MCF 10A (cell line): ENCODE results near the gene ADAM17. TPM values are rescaled to one million over a fixed set of nuclear protein-coding genes. Genes with fewer than 3 reads are reported as not detected.

ENCODE experiments used
- BruUV-seq: library from RNA; stranded (reverse); fragments of 400-500 nt; replicated peaks from 2 replicates; lab custom pipeline; 2021; lab: Mats Ljungman, UMichigan
- CTCF ChIA-PET: fragments of 300-600 bp; sonication (Branson Sonifier 250); formaldehyde crosslinking; extraction: SDS; loops from one replicate; lab custom pipeline; 2021; ENCODE audit warnings: antibody characterized with exemption, inconsistent platforms; lab: Yijun Ruan, JAX
- POLR2A ChIA-PET: fragments of 300-600, 350-650 bp; sonication (Branson Sonifier 250); formaldehyde crosslinking; extraction: SDS; loops from one replicate; lab custom pipeline; 2020; ENCODE audit warnings: antibody characterized with exemption, inconsistent platforms; lab: Yijun Ruan, JAX
- DNase-seq: peaks from one replicate; pipeline ENCODE4 v3.0.0-alpha.2; 2018; ENCODE audit not compliant: unreplicated experiment
- H3K27ac Mint-ChIP-seq: one replicate; pipeline ENCODE4 v1.8.0; 2022; ENCODE audit warnings: mild to moderate bottlenecking, low read depth, mixed read lengths; ENCODE audit not compliant: unreplicated experiment
- H3K27me3 Mint-ChIP-seq: one replicate; pipeline ENCODE4 v1.8.0; 2022; ENCODE audit warnings: mixed read lengths; ENCODE audit not compliant: insufficient read depth, unreplicated experiment
- H3K36me3 Mint-ChIP-seq: one replicate; pipeline ENCODE4 v1.8.0; 2022; ENCODE audit warnings: mild to moderate bottlenecking, moderate library complexity, mixed read lengths; ENCODE audit not compliant: insufficient read depth, unreplicated experiment
- H3K4me1 Mint-ChIP-seq: one replicate; pipeline ENCODE4 v1.8.0; 2022; ENCODE audit warnings: mixed read lengths; ENCODE audit not compliant: insufficient read depth, unreplicated experiment
- H3K4me3 Mint-ChIP-seq: one replicate; pipeline ENCODE4 v1.8.0; 2022; ENCODE audit warnings: mild to moderate bottlenecking, moderate library complexity, mixed read lengths; ENCODE audit not compliant: unreplicated experiment
- H3K9me3 Mint-ChIP-seq: one replicate; pipeline ENCODE4 v1.8.0; 2022; ENCODE audit warnings: mixed read lengths; ENCODE audit not compliant: unreplicated experiment
- CTCF ChIP-seq: fragments of 200-600 bp; IDR thresholded peaks from one replicate; pipeline ENCODE4 v1.8.0; 2022; ENCODE audit warnings: antibody characterized with exemption, mild to moderate bottlenecking; ENCODE audit not compliant: unreplicated experiment
- intact Hi-C: fragments of 100-400 bp; cut with micrococcal nuclease; formaldehyde crosslinking; loops from 2 replicates; pipeline ENCODE4 v1.14.1; 2022
- total RNA-seq: library from RNA; stranded (reverse); gene quantifications from 2 replicates; pipeline ENCODE4 v1.2.3, GENCODE V29; 2022

The ADAM17 gene
- total RNA-seq, 1 experiment from 2014 or later: 44.3 TPM

DNA sequence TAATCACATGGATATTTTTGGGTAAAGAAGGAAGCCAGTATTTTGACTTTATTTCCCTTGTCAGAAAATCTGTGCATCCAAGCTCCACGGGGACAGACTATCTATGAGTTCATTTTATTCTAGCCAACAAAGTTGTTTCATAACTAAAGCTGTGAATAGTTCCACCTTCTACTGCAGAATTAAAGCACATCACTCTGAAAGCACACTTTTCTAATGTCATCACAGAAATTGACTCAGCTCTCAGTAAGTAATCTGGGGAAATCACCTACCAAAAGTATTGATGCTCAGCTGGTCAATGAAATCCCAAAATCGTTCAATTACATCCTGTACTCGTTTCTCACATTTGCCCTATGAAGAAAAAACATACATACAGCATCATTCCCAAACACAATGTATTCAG is 62.2 kb downstream of the ADAM17 start:
- intact Hi-C loops: no loop called here
- TF ChIP-seq CTCF: no peak
- Mint-ChIP-seq H3K27ac (no peak overlapping the region), H3K4me3 (no peak overlapping the region), H3K36me3 (peaks cover 93% of the 10 kb centered on the region), H3K9me3 (no peaks in the 10 kb centered on the region), H3K4me1 (no peaks in the 10 kb centered on the region), H3K27me3 (no peaks in the 10 kb centered on the region)
- BruUV-seq: no TSS peak
- DNase-seq: no peak
- POLR2A ChIA-PET: interaction anchor here (0.6 to 2.1 kb wide), 6 partner anchors 10 to 1108 kb away, joined by 3 to 6 read pairs (median 3); partner anchors contain the start of gene ADAM17
- CTCF ChIA-PET: no interaction called here

- H3K27ac Mint-ChIP-seq: no peak overlapping the region
- peaks cover 93% of the 10 kb centered on the region for H3K36me3 Mint-ChIP-seq
- intact Hi-C loops: no loop called here
- ChIA-PET CTCF (no interaction called here), POLR2A (interaction anchor here (0.6 to 2.1 kb wide), 5 partner anchors 9 to 151 kb away, joined by 3 to 6 read pairs (median 4); partner anchors contain the start of gene ADAM17)
- no peaks in the 10 kb centered on the region for H3K27me3 Mint-ChIP-seq
- no TSS peak for BruUV-seq
- DNase-seq: no peak
- no peaks in the 10 kb centered on the region for H3K9me3 Mint-ChIP-seq
- H3K4me1 Mint-ChIP-seq: no peaks in the 10 kb centered on the region
- H3K4me3 Mint-ChIP-seq: no peak overlapping the region
- no peak for TF ChIP-seq CTCF
These were observed 62.7 kb downstream of the ADAM17 start for GRCh38 chr2:9492927-9493326.

DNA sequence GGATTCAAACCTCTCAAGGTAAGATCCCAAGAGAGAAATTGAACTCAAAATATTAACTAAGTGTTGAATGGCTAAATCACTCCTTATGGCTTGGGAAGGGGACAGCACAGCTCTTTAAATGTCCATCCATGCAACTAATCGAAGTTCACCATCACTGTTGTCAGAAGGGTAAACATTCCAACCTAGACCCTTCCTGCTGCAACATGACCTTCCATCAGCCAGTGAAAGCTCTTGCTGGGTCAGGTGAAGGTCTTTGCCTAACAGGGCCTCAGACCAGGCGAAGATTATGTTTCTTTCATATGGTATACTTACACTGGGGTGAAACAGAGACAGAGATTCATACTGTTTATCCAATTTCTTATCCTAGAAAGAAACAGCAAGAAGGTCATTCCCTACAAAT is 64.8 kb downstream of the ADAM17 start:
- Mint-ChIP-seq H3K36me3 (peaks cover 93% of the 10 kb centered on the region), H3K9me3 (no peaks in the 10 kb centered on the region), H3K4me3 (no peak overlapping the region), H3K27me3 (no peaks in the 10 kb centered on the region), H3K27ac (no peak overlapping the region), H3K4me1 (no peaks in the 10 kb centered on the region)
- intact Hi-C loops: no loop called here
- no TSS peak for BruUV-seq
- DNase-seq: no peak
- ChIA-PET CTCF (interaction anchor here (0.7 to 1.4 kb wide), 3 partner anchors 15 to 279 kb away, joined by 3 to 4 read pairs (median 3); no protein-coding TSS in a partner anchor), POLR2A (interaction anchor here (1.0 to 1.3 kb wide), 2 partner anchors 9 to 45 kb away, joined by 3 to 4 read pairs; no protein-coding TSS in a partner anchor)
- no peak for TF ChIP-seq CTCF

DNA sequence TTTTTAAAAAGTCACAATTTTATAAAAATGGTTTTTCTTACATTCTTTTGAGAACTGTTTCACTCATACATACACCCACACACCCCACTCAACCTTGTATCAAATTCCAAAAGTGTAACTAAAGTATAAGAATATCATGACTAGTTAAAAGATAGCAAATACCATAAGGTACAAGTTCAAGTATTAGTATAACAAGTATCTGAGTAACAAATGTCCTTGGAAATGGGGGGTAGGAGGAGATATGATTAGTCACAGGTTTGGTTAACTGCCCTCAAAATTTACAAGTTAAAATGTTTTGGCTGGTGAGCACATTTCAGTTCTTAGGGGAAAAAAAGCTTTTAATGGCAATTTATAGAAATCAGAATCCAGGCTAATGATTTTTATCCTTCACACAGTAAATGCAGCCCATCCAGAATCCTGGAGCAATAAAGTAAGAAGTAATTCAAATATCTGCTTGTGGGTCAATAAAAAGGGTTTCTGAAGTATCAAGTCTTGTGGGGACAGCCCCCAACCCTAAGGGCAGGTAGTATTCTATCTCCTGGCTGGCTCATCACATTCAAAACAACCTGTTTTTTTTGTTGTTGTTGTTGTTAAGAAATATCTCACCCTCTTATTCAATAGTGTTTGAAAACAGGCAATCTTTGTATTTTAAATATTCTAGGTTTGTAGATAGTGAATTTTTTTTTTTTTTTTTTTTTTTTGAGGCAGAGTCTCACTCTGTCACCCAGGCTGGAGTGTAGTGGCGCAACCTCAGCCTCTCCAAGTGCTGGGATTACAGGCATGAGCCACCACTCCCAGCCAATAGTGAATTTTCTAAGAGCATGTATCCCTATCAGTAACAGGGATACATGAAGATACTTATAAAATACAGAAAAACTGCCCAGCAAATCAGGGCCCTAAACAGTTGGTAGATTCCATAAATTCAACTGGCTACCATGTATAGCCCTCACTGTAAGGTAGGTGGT is 66.8 kb downstream of the ADAM17 start:
- H3K4me3 Mint-ChIP-seq: no peak overlapping the region
- TSS peak; percentile 20 for BruUV-seq
- H3K27ac Mint-ChIP-seq: no peak overlapping the region
- H3K36me3 Mint-ChIP-seq: peaks cover 91% of the 10 kb centered on the region
- no peaks in the 10 kb centered on the region for H3K9me3 Mint-ChIP-seq
- intact Hi-C loops: no loop called here
- no peaks in the 10 kb centered on the region for H3K27me3 Mint-ChIP-seq
- no peak for DNase-seq
- no peaks in the 10 kb centered on the region for H3K4me1 Mint-ChIP-seq
- POLR2A ChIA-PET: interaction anchor here (1.0 to 1.1 kb wide), 2 partner anchors 12 to 14 kb away, joined by 4 to 6 read pairs; no protein-coding TSS in a partner anchor
- CTCF ChIA-PET: interaction anchor here (1.1 kb wide), 1 partner anchor 66 kb away, joined by 3 read pairs; no protein-coding TSS in a partner anchor
- TF ChIP-seq CTCF: no peak
